Left lung (tissue), 10 donors: Measurements from ENCODE around the gene VGF. TPM values are rescaled to one million over a fixed set of nuclear protein-coding genes. Genes with fewer than 3 reads are reported as not detected.

Experiments
- ATAC-seq: fragments of 200-7000 bp; cut with Tn5 transposase; one replicate; pipeline ENCODE4 v1.9.1; 2020; ENCODE audit warnings: moderate library complexity
- DNase-seq, 4 donors: peaks; one replicate each; pipeline ENCODE4 v3.0.0-alpha.2; 2013 to 2020
- H3K27ac ChIP-seq, 2 donors: fragments of 200-600 bp; sonication (generic) in 1 of 2; one replicate each; pipeline versions ENCODE4 v1.5.0 to v1.8.0; 2020 to 2021
- H3K27me3 ChIP-seq, 2 donors: fragments of 200-600 bp; sonication (generic) in 1 of 2; one replicate each; pipeline versions ENCODE4 v1.5.0 to v1.8.0; 2020 to 2021
- H3K36me3 ChIP-seq, 2 donors: fragments of 200-600 bp; sonication (generic) in 1 of 2; one replicate each; pipeline versions ENCODE4 v1.5.0 to v1.8.0; 2020 to 2021
- H3K4me1 ChIP-seq, 2 donors: fragments of 200-600 bp; one replicate each; pipeline ENCODE4 v1.8.0; 2021
- H3K4me3 ChIP-seq, 2 donors: fragments of 200-600 bp; sonication (generic) in 1 of 2; one replicate each; pipeline versions ENCODE4 v1.5.0 to v1.8.0; 2020 to 2021; ENCODE audit warnings: mild to moderate bottlenecking in 1 of 2
- H3K9me3 ChIP-seq, 2 donors: fragments of 200-600 bp; sonication (generic) in 1 of 2; one replicate each; pipeline versions ENCODE4 v1.5.0 to v1.8.0; 2020 to 2021
- intact Hi-C, 2 donors: fragments of 100-400 bp; cut with DNase I; formaldehyde crosslinking; loops; one replicate each; pipeline versions ENCODE4 v1.11.2 to v1.14.2; 2022
- polyA plus RNA-seq, 6 donors: library from polyadenylated mRNA; unstranded; fragments of 120-200 nt; gene quantifications; one replicate each; pipeline ENCODE4 v1.2.1, GENCODE V29; 2013; ENCODE audit not compliant: insufficient read length in 6 of 6
- total RNA-seq, 2 donors: library from RNA; stranded (reverse); fragmentation: NEBNext Ultra II Directional; extraction: Animal tissue kit (Norgen Biotek cat#: 25700); gene quantifications; one replicate each; pipeline ENCODE4 v1.2.1, GENCODE V29; 2021
- TF ChIP-seq, protein P1 (sequence below), 2 donors: fragments of 200-600 bp; sonication (generic) in 1 of 2; IDR thresholded peaks; one replicate each; pipeline versions ENCODE4 v1.5.0 to v1.8.0; 2021; ENCODE audit warnings: antibody characterized with exemption in 2 of 2
- donor health status: DM: no; HTN: yes; CAD: no.
- donor health status: DM: no; HTN: no; CAD: no.

The VGF gene
- total and polyA plus RNA-seq, 8 donors: 0.82 to 1.4 (median 0.95) TPM; not detected in 2

GRCh38 chr7:101151908-101152651 is 13.3 kb downstream of the VGF start:
- Histone ChIP-seq H3K27ac (no peak overlapping the region), H3K36me3 (peaks cover 0 to 6% of the 10 kb centered on the region in 2 donors), H3K27me3 (peaks cover 0 to 7% of the 10 kb centered on the region in 2 donors), H3K9me3 (no peaks in the 10 kb centered on the region), H3K4me1 (peaks cover 6 to 8% of the 10 kb centered on the region in 2 donors), H3K4me3 (no peak overlapping the region)
- intact Hi-C loops: no loop called here
- TF ChIP-seq, protein P1, sequence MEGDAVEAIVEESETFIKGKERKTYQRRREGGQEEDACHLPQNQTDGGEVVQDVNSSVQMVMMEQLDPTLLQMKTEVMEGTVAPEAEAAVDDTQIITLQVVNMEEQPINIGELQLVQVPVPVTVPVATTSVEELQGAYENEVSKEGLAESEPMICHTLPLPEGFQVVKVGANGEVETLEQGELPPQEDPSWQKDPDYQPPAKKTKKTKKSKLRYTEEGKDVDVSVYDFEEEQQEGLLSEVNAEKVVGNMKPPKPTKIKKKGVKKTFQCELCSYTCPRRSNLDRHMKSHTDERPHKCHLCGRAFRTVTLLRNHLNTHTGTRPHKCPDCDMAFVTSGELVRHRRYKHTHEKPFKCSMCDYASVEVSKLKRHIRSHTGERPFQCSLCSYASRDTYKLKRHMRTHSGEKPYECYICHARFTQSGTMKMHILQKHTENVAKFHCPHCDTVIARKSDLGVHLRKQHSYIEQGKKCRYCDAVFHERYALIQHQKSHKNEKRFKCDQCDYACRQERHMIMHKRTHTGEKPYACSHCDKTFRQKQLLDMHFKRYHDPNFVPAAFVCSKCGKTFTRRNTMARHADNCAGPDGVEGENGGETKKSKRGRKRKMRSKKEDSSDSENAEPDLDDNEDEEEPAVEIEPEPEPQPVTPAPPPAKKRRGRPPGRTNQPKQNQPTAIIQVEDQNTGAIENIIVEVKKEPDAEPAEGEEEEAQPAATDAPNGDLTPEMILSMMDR (IDR thresholded peaks at IDR 0.05): no peak
- ATAC-seq (no peak), DNase-seq (no peak)

DNA sequence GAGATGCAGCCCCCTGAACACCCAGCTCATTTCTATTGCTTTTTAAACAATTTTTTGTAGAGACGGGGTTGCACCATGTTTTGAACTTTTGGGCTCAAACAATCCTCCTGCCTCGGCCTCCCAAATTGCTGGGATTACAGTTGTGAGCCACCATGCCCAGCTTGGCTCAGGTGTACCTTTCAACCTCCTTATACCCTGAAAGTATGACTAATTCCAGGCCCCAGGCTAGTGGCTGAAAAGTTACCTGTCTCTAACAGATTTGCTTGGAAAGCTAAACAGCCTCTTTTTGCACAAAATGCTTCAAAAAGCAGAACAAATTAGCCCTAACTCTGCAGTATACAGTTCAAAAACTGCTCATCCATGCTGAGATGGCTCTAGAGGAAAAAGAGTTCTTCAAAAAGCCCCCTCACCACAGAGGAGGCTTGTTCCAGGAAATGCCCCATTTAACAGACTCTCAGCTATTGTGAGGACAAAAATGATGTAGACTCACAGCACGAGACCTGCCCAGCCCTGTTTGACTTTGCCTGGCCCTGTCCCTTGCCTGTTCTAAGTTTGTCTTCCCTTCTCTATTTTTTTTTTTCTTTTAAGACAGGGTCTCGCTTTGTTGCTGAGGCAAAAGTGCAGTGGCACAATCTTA is 24.5 kb downstream of the VGF start:
- intact Hi-C loops: loop anchor here in 1 of 2 donors (10.0 kb wide), 1 partner anchor 144 kb away; no protein-coding TSS in a partner anchor
- Histone ChIP-seq H3K4me3 (no peak overlapping the region), H3K27ac (no peak overlapping the region), H3K9me3 (no peaks in the 10 kb centered on the region), H3K4me1 (peaks cover 7 to 47% of the 10 kb centered on the region in 2 donors), H3K36me3 (peaks cover 0 to 12% of the 10 kb centered on the region in 2 donors), H3K27me3 (no peaks in the 10 kb centered on the region)
- ATAC-seq (no peak), DNase-seq (no peak)
- TF ChIP-seq, protein P1 (IDR thresholded peaks at IDR 0.05): no peak

DNA sequence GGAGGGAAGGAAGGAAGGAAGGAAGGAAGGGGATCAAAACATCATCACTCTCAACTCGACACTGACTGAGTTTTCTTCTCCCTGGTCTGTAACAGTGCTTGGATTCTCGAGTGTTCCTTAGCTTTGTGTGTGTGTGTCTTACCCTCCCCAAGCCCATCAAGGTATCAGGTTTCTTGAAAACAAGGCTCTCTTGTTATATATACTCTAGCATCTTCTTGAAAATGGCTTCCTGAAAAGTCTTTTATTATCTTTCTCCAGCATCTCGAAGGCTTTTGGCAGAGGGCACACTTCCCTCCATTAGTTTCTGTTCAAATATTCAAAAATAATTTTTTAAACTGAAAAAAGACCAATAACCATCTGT is 25.1 kb downstream of the VGF start:
- Histone ChIP-seq H3K4me1 (peaks cover 7 to 52% of the 10 kb centered on the region in 2 donors), H3K36me3 (peaks cover 0 to 18% of the 10 kb centered on the region in 2 donors), H3K4me3 (no peak overlapping the region), H3K9me3 (no peaks in the 10 kb centered on the region), H3K27me3 (no peaks in the 10 kb centered on the region), H3K27ac (no peak overlapping the region)
- ATAC-seq (no peak), DNase-seq (no peak)
- intact Hi-C loops: loop anchor here in 1 of 2 donors (10.0 kb wide), 1 partner anchor 144 kb away; no protein-coding TSS in a partner anchor
- TF ChIP-seq, protein P1 (IDR thresholded peaks at IDR 0.05): no peak

- TF ChIP-seq, protein P1 (IDR thresholded peaks at IDR 0.05): peak; percentile 72 to 74
- Histone ChIP-seq H3K27me3 (no peaks in the 10 kb centered on the region), H3K9me3 (no peaks in the 10 kb centered on the region), H3K4me1 (peaks cover 7 to 63% of the 10 kb centered on the region in 2 donors), H3K27ac (peak overlapping the region; percentile 51 to 85), H3K4me3 (peak overlapping the region in 1 of 2 donors; percentile 2), H3K36me3 (peaks cover 0 to 19% of the 10 kb centered on the region in 2 donors)
- intact Hi-C loops: loop anchor here (5.0 to 10.0 kb wide), 2 partner anchors 41 to 54 kb away; partner anchors contain the start of gene TRIM56 (in 1 of the 2)
- ATAC-seq: peak; percentile 85
- peak in 3 of 4 donors; percentile 60 to 86 (median 84) for DNase-seq
Observed at GRCh38 chr7:101138213-101138870, 27.0 kb downstream of the VGF start.
